Measurements from ENCODE around the gene LPCAT3. TPM values are rescaled to one million over a fixed set of nuclear protein-coding genes. Genes with fewer than 3 reads are reported as not detected.

The LPCAT3 gene
- total and polyA plus RNA-seq, 2 of the 4 experiments (the other 2 are of a cell fraction), result 7.0 to 18.6 TPM

GRCh38 chr12:7012024-7012607 is 6.2 kb downstream of the LPCAT3 start:
- DNase-seq (no peak), ATAC-seq (ENCODE audit: low read depth) (no peak)
- Histone ChIP-seq H4K5ac (ENCODE audit: low read depth, low read length) (no peak overlapping the region), H4K8ac (ENCODE audit: low read depth in 2 of 2, low read length in 2 of 2) (no peak overlapping the region), H3K23ac (ENCODE audit: low read depth, low read length) (no peak overlapping the region), H4K91ac (ENCODE audit: insufficient read depth, low read depth, low read length) (no peak overlapping the region), H2AK9ac (replicated peaks; ENCODE audit: low read depth, low read length, poor library complexity) (no peak overlapping the region), H3K14ac (replicated peaks; ENCODE audit: low read depth, low read length) (no peak overlapping the region), H3K4ac (ENCODE audit: low read depth, low read length) (no peak overlapping the region), H2BK20ac (ENCODE audit: low read depth, low read length) (no peak overlapping the region), H3K4me3 (ENCODE audit: insufficient read depth, low read depth, low read length) (no peak overlapping the region), H3K27ac (ENCODE audit: insufficient read depth, low read length) (no peak overlapping the region), H3K9me1 (ENCODE audit: insufficient read depth, low read length) (peaks cover 3% of the 10 kb centered on the region; the same call in 1 of the 2 replicates), H3K18ac (ENCODE audit: low read depth, low read length) (no peak overlapping the region), H2BK5ac (ENCODE audit: low read depth, low read length, poor library complexity, severe bottlenecking) (no peak overlapping the region), H3K56ac (ENCODE audit: extremely low read depth, insufficient read depth, low read length) (no peak overlapping the region), H4K20me1 (ENCODE audit: insufficient read depth, low read length) (peaks cover 2% of the 10 kb centered on the region; the same call in 1 of the 2 replicates), H3K9me3 (ENCODE audit: control insufficient read depth, insufficient read depth, low read length) (no peaks in the 10 kb centered on the region), H3K4me2 (ENCODE audit: low read depth, low read length) (no peak overlapping the region), H2BK120ac (ENCODE audit: low read depth, low read length) (no peak overlapping the region), H2AFZ (replicated peaks; ENCODE audit: low read length, poor library complexity) (no peak overlapping the region), H2BK15ac (ENCODE audit: low read depth, low read length) (no peak overlapping the region), H3K79me1 (ENCODE audit: low read depth in 1 of 2, low read length in 2 of 2) (peaks cover 3 to 24% of the 10 kb centered on the region in 2 experiments; a peak in 3 of 4 replicates), H2AK5ac (ENCODE audit: low read depth, low read length) (no peak overlapping the region), H3K4me1 (ENCODE audit: control insufficient read depth, insufficient read depth, low read length) (peaks cover 4% of the 10 kb centered on the region; the same call in 1 of the 2 replicates), H3K9ac (ENCODE audit: low read depth, low read length) (no peak overlapping the region), H3K36me3 (ENCODE audit: control insufficient read depth, insufficient read depth, low read length) (no peaks in the 10 kb centered on the region; the same call in 1 of the 2 replicates), H3K27me3 (ENCODE audit: control insufficient read depth, insufficient read depth, low read length) (no peaks in the 10 kb centered on the region)
- ChIA-PET POLR2A (ENCODE audit: unreplicated experiment) (no interaction called here), CTCF (no interaction called here)
- in situ Hi-C loops (cut with MboI; ENCODE audit: low sequenced_read_pairs), result no loop called here
- TF ChIP-seq ELK1 (IDR thresholded peaks at IDR 0.05; ENCODE audit: borderline replicate concordance, low read depth, low read length), result no peak
- TF ChIP-seq MXI1 (IDR thresholded peaks at IDR 0.05; ENCODE audit: borderline replicate concordance, low read depth, low read length), result no peak
- TF ChIP-seq CEBPB (IDR thresholded peaks at IDR 0.05; ENCODE audit: low read depth, low read length), result no peak
- no peak for TF ChIP-seq MAZ (IDR thresholded peaks at IDR 0.05; ENCODE audit: borderline replicate concordance, low read depth, low read length)
- TF ChIP-seq FOS (IDR thresholded peaks at IDR 0.05; ENCODE audit: low read depth, low read length), result no peak
- TF ChIP-seq RFX5 (IDR thresholded peaks at IDR 0.05; ENCODE audit: low read depth, low read length), result no peak
- no peak for TF ChIP-seq RAD21 (IDR thresholded peaks at IDR 0.05; ENCODE audit: low read length)
- TF ChIP-seq RCOR1 (IDR thresholded peaks at IDR 0.05; ENCODE audit: insufficient replicate concordance, low read length), result no peak
- no peak for TF ChIP-seq SMC3 (IDR thresholded peaks at IDR 0.05; ENCODE audit: low read depth, low read length)
- TF ChIP-seq CTCF (conservative IDR thresholded peaks at IDR 0.05; ENCODE audit: low read depth, low read length), result no peak
- no peak for TF ChIP-seq MAFK (IDR thresholded peaks at IDR 0.05; ENCODE audit: low read depth, low read length)
- no peak for TF ChIP-seq CHD1 (IDR thresholded peaks at IDR 0.05; ENCODE audit: low read depth, low read length)
- intact Hi-C loops (cut with micrococcal nuclease), result no loop called here
- BruUV-seq (replicated peaks), result no TSS peak
- dilution Hi-C loops (cut with HindIII; ENCODE audit: low sequenced_read_pairs, unreplicated experiment), result no loop called here
- whole genome bisulfite sequencing, 2 experiments (ENCODE audit: extremely low coverage in 2 of 2, insufficient read length in 1 of 2), result 100% methylated on average over 1 of the region's 4 CpGs; no CpG with 5 or more reads in 1 of the 2 experiments

Data from IMR-90 (cell line).